Measurements from ENCODE around the gene PRRG2.

GRCh38 chr19:49566302-49566701 lies 14.8 kb upstream of the PRRG2 start:
- TF ChIP-seq CTCF (IDR thresholded peaks at IDR 0.05) (no peak), POLR2A (IDR thresholded peaks at IDR 0.05) (no peak)
